HG03439 (cell line): Measurements from ENCODE around the gene RRAD.
A peak's percentile ranks its signal among the peaks of the same experiment; 100 is the strongest.
"Not testable (repeated sequence)": the region's sequence is repeated elsewhere in the genome, so short reads cannot be mapped to it uniquely, and the experiment has no call there.

Experiments
- ATAC-seq: cut with Tn5 transposase; IDR thresholded peaks from one replicate; pipeline ENCODE4 v1.9.1; 2021; ENCODE audit warnings: mild to moderate bottlenecking, moderate library complexity; ENCODE audit not compliant: unreplicated experiment

RRAD gene

GRCh38 chr16:66950971-66951790 is 25.8 kb upstream of the RRAD start:
- no peak for ATAC-seq

GRCh38 chr16:66950437-66950836 is 25.1 kb upstream of the RRAD start:
- ATAC-seq: no peak

- no peak for ATAC-seq
Measured at GRCh38 chr16:66949472-66949871, 24.1 kb upstream of the RRAD start.

- no peak for ATAC-seq
Measured at GRCh38 chr16:66948837-66949225, 23.5 kb upstream of the RRAD start.

GRCh38 chr16:66948134-66948836 is 22.9 kb upstream of the RRAD start:
- ATAC-seq: no peak

GRCh38 chr16:66947302-66948065 is 22.1 kb upstream of the RRAD start:
- ATAC-seq: peak; percentile 67

- no peak for ATAC-seq
Measured at GRCh38 chr16:66946974-66947301, 21.6 kb upstream of the RRAD start.

GRCh38 chr16:66946541-66946940 is 21.2 kb upstream of the RRAD start:
- no peak for ATAC-seq

GRCh38 chr16:66945939-66946338 is 20.6 kb upstream of the RRAD start:
- ATAC-seq: no peak

GRCh38 chr16:66944971-66945370 is 19.6 kb upstream of the RRAD start:
- not testable (repeated sequence) for ATAC-seq

GRCh38 chr16:66944054-66944441 is 18.7 kb upstream of the RRAD start:
- ATAC-seq: no peak

- ATAC-seq: no peak
Measured at GRCh38 chr16:66943426-66944053, 18.2 kb upstream of the RRAD start.

- no peak for ATAC-seq
Measured at GRCh38 chr16:66942981-66943380, 17.6 kb upstream of the RRAD start.

GRCh38 chr16:66940236-66940635 is 14.9 kb upstream of the RRAD start:
- ATAC-seq: no peak

GRCh38 chr16:66939366-66939765 is 14.0 kb upstream of the RRAD start:
- ATAC-seq: no peak

GRCh38 chr16:66937725-66938337 is 12.5 kb upstream of the RRAD start:
- ATAC-seq: no peak

GRCh38 chr16:66936889-66937554 is 11.7 kb upstream of the RRAD start:
- ATAC-seq: no peak

GRCh38 chr16:66936462-66936861 is 11.1 kb upstream of the RRAD start:
- no peak for ATAC-seq

GRCh38 chr16:66935314-66936011 is 10.1 kb upstream of the RRAD start, which contains the start of gene CES2:
TSS of gene CES2 (plus strand) at chr16:66935516. CDS start at chr16:66935636, 120 bp downstream.
- no peak for ATAC-seq
